IPS DF 6.9 (cell line): Measurements from ENCODE around the gene UBR2.

Source experiments
- DNase-seq: peaks from one replicate; pipeline ENCODE4 v3.0.0-alpha.2; 2013; ENCODE audit warnings: low read depth, low spot score
- H3K27ac ChIP-seq: one replicate; pipeline ENCODE4 v1.5.1; 2013; ENCODE audit warnings: low read length, control low read depth
- H3K27me3 ChIP-seq: 2 replicates; pipeline ENCODE4 v1.6.1; 2013; ENCODE audit warnings: mild to moderate bottlenecking, low read length; ENCODE audit not compliant: control insufficient read depth, insufficient read depth
- H3K36me3 ChIP-seq: 2 replicates; pipeline ENCODE4 v1.6.1; 2013; ENCODE audit warnings: low read length; ENCODE audit not compliant: control insufficient read depth, insufficient read depth
- H3K4me1 ChIP-seq: 2 replicates; pipeline ENCODE4 v1.6.1; 2013; ENCODE audit warnings: low read length; ENCODE audit not compliant: control insufficient read depth, insufficient read depth
- H3K4me3 ChIP-seq: 2 replicates; pipeline ENCODE4 v1.5.1; 2013; ENCODE audit warnings: mild to moderate bottlenecking, low read length
- H3K9me3 ChIP-seq: 2 replicates; pipeline ENCODE4 v1.6.1; 2013; ENCODE audit warnings: low read length, inconsistent platforms; ENCODE audit not compliant: control insufficient read depth, insufficient read depth
- WGBS: extraction: QIAGEN DNeasy Blood & Tissue Kit; methylation state at CpG from one replicate; pipeline ENCODE4 v1.1.7; 2013; ENCODE audit warnings: mixed read lengths, missing lambda C conversion rate; ENCODE audit not compliant: insufficient read length, insufficient coverage; 5-methylcytosine and 5-hydroxymethylcytosine counted together

UBR2 gene

GRCh38 chr6:42563697-42564505, at the start of gene UBR2:
Gene UBR2, plus strand, starts transcription at chr6:42564029. Its CDS starts 291 bp downstream, at chr6:42564320.
- Histone ChIP-seq H3K27ac (no peak within 1 kb of the TSS), H3K4me3 (peak within 1 kb of the TSS; percentile 64), H3K4me1 (no peaks in the 10 kb centered on the region), H3K9me3 (no peaks in the 10 kb centered on the region), H3K27me3 (no peaks in the 10 kb centered on the region), H3K36me3 (no peaks in the 10 kb centered on the region)
- peak; percentile 93 for DNase-seq
- no CpG with 5 or more reads among the region's 50 CpGs for WGBS

GRCh38 chr6:42514745-42515144, 49.1 kb upstream of the UBR2 start:
- H3K4me3 ChIP-seq, result no peak overlapping the region
- no peak for DNase-seq
- H3K27ac ChIP-seq, result no peak overlapping the region
- no peaks in the 10 kb centered on the region for H3K9me3 ChIP-seq
- WGBS, result 100% methylated on average over 1 of the region's 1 CpG
- no peaks in the 10 kb centered on the region for H3K4me1 ChIP-seq
- H3K27me3 ChIP-seq, result no peaks in the 10 kb centered on the region
- no peaks in the 10 kb centered on the region for H3K36me3 ChIP-seq

- Histone ChIP-seq H3K4me3 (no peak overlapping the region), H3K9me3 (no peaks in the 10 kb centered on the region), H3K4me1 (no peaks in the 10 kb centered on the region), H3K36me3 (no peaks in the 10 kb centered on the region), H3K27me3 (no peaks in the 10 kb centered on the region), H3K27ac (no peak overlapping the region)
- DNase-seq, result no peak
- no CpG with 5 or more reads among the region's 2 CpGs for WGBS
Measured at GRCh38 chr6:42519779-42520178, 44.0 kb upstream of the UBR2 start.

GRCh38 chr6:42520786-42521607, 42.8 kb upstream of the UBR2 start:
- Histone ChIP-seq H3K36me3 (no peaks in the 10 kb centered on the region), H3K4me1 (no peaks in the 10 kb centered on the region), H3K27ac (no peak overlapping the region), H3K9me3 (no peaks in the 10 kb centered on the region), H3K27me3 (no peaks in the 10 kb centered on the region), H3K4me3 (no peak overlapping the region)
- no peak for DNase-seq
- WGBS, result no CpG with 5 or more reads among the region's 6 CpGs

DNA sequence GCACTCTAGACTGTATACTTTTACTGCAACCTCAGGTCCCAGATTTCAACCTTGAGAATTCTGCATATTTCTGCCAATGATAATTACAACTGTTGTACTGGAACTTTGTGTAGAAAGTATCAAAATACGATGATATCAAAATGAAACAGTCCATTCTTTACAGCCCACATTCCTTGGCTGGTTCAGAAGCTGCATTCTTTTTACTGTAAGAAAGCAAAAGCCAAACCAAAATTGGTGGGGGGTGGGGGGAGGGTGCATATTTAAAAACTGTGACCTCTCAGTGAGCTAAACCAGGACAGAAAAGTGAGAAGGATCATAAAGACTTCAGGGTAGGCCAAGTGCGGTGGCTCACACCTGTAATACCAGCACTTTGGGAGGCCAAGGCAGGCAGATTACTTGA, 41.8 kb upstream of the UBR2 start:
- no peaks in the 10 kb centered on the region for H3K4me1 ChIP-seq
- H3K9me3 ChIP-seq, result no peaks in the 10 kb centered on the region
- H3K27me3 ChIP-seq, result no peaks in the 10 kb centered on the region
- no peaks in the 10 kb centered on the region for H3K36me3 ChIP-seq
- no peak for DNase-seq
- H3K4me3 ChIP-seq, result no peak overlapping the region
- no peak overlapping the region for H3K27ac ChIP-seq
- WGBS, result no CpG with 5 or more reads among the region's 2 CpGs

DNA sequence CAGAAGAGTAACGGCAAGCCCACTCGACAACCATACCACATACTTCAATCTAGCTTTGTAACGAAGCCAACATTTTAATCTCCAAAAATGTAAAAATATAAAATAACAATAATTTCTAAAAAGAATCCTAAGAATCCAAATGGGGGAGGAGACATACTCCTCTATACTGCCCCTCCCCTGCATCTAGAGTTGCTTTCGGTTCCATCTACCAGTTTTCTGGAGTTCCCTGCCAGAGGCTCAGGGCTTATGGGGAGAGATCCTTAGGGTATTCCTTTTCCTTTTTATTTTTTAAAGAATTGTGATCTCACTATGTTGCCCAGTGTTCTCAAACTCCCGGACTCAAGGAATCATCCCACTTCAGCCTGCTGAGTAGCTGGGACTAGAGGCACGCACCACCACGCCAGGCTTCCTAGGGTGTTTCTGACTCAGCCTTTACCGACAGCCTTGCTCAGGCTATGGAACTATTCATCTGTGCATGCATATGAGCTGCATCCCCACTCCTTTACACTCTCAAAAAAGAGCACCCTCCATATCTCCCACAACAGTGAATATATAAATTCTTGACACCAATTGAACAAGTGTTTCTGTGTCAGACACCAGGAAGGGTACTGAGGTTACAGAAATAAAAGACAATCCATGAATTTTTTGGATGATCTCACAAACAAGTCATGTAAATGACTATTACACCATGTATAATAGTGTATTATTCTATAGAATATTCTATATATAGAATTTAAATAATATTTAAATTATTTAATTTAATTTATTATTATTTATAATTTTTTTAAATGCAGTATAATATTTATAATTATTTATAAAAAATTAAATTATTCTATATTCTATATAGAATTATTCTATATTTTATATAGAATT, 40.7 kb upstream of the UBR2 start:
- Histone ChIP-seq H3K27me3 (no peaks in the 10 kb centered on the region), H3K4me1 (no peaks in the 10 kb centered on the region), H3K36me3 (no peaks in the 10 kb centered on the region), H3K4me3 (no peak overlapping the region), H3K27ac (no peak overlapping the region), H3K9me3 (no peaks in the 10 kb centered on the region)
- WGBS, result no CpG with 5 or more reads among the region's 8 CpGs
- no peak for DNase-seq

DNA sequence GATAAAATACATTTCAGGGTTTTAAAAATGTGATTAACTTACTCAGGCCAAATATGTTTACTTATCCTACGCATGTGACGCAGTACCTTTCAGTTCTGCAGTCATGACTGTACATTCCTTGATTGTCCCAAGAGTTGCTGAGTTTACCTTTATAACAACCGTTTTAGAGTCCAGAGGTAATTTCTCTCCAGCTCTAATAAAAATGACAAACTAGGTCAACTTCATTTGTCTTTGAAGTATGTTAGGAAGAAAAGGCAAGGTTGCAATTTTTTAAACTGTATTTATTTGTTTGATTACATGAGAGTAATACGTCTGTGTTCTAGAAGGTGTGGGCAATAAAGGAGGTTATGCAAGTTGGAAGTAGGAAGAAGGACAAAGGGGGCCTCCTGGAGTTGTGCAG, 38.6 kb upstream of the UBR2 start:
- Histone ChIP-seq H3K9me3 (no peaks in the 10 kb centered on the region), H3K36me3 (no peaks in the 10 kb centered on the region), H3K4me3 (no peak overlapping the region), H3K27ac (no peak overlapping the region), H3K27me3 (no peaks in the 10 kb centered on the region), H3K4me1 (no peaks in the 10 kb centered on the region)
- no peak for DNase-seq
- no CpG with 5 or more reads among the region's 4 CpGs for WGBS

DNA sequence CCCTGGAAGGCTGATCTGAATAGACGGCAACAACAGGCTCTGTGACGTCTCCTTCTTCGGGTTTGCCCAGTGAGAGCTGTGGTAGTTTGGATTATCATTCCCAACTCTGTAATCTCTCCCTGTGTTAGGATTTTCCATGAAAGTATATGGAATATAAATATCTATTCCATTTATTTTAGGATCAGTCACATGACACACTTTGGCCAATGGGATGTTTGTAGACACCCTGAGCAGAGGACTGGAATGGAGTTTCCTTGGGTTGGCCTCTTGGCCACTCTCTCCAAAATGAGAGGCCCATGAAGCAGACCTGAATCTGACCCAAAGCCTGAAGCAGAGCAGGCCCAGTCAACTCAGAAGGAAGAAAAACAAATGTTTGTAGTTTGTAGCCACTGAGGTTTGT, 37.2 kb upstream of the UBR2 start:
- Histone ChIP-seq H3K4me3 (no peak overlapping the region), H3K36me3 (no peaks in the 10 kb centered on the region), H3K27ac (no peak overlapping the region), H3K9me3 (no peaks in the 10 kb centered on the region), H3K4me1 (no peaks in the 10 kb centered on the region), H3K27me3 (no peaks in the 10 kb centered on the region)
- DNase-seq, result no peak
- WGBS, result no CpG with 5 or more reads among the region's 3 CpGs

DNA sequence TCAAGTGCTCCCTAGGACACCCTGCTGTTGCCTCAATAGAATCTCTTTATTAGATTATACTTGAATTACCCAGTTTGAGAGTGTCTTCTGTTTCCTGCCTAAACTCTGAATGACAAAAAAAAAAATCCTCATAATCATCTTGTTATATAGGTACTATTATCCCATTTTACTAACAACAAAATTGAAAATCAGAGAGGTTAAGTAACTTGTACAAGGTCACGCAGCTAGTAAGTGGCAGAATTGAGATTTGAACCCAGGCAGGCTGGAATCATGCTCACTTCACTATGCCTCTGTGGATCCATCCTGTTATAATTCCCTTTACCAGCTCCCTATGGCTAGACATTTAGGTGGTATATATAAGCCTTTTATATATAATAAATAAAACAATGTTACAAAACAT, 36.6 kb upstream of the UBR2 start:
- Histone ChIP-seq H3K4me1 (no peaks in the 10 kb centered on the region), H3K4me3 (no peak overlapping the region), H3K9me3 (no peaks in the 10 kb centered on the region), H3K27ac (no peak overlapping the region), H3K27me3 (no peaks in the 10 kb centered on the region), H3K36me3 (no peaks in the 10 kb centered on the region)
- WGBS, result no CpG with 5 or more reads among the region's 1 CpG
- no peak for DNase-seq

DNA sequence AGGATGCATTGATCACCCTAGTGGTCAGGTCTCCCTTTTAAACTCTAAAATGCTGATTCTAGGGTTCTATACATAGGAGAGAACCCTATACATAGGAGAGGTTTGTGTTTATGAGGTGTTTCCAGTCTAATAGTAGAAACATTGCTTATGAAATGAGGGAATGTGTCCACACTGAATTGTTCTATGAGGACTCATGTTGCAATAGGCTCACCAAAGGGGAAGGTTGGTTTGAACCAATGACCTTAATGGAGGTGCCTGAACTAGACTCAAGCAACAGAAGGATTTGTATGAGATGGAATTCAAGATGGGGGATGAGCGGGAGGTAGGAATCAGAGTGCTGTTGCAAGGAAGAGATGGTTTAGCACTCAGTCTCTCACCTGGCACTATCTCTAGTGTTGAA, 33.5 kb upstream of the UBR2 start:
- DNase-seq, result no peak
- Histone ChIP-seq H3K4me1 (no peaks in the 10 kb centered on the region), H3K36me3 (no peaks in the 10 kb centered on the region), H3K4me3 (no peak overlapping the region), H3K27ac (no peak overlapping the region), H3K27me3 (no peaks in the 10 kb centered on the region), H3K9me3 (no peaks in the 10 kb centered on the region)
- no CpG with 5 or more reads among the region's 1 CpG for WGBS
